Measurements from ENCODE around the gene MSRB2.

The MSRB2 gene

GRCh38 chr10:23095966-23096801, 805 bp downstream of the MSRB2 start:
- H3K4me1 ChIP-seq (ENCODE audit: control insufficient read depth, insufficient read depth, low read length), result peaks cover 26% of the 10 kb centered on the region
- H3K27me3 ChIP-seq (ENCODE audit: control insufficient read depth, insufficient read depth, low read length), result no peaks in the 10 kb centered on the region
- peak overlapping the region; percentile 75 for H3K27ac ChIP-seq (ENCODE audit: low read depth, low read length)
- peak overlapping the region; percentile 75 for H3K4me3 ChIP-seq (ENCODE audit: low read depth, low read length)
- H3K36me3 ChIP-seq (ENCODE audit: control insufficient read depth, insufficient read depth, low read length), result no peaks in the 10 kb centered on the region
- H3K9me3 ChIP-seq (ENCODE audit: control insufficient read depth, insufficient read depth, low read length), result 0 out of 2 replicates have a peak, but pooled peaks cover 2% of the 10 kb centered on the region
- H3K9ac ChIP-seq (ENCODE audit: low read depth, low read length), result peak overlapping the region; percentile 85; the same call in 1 of the 2 replicates

GRCh38 chr10:23096802-23097549, 1.6 kb downstream of the MSRB2 start:
- no peak overlapping the region for H3K27ac ChIP-seq (ENCODE audit: low read depth, low read length)
- H3K27me3 ChIP-seq (ENCODE audit: control insufficient read depth, insufficient read depth, low read length), result no peaks in the 10 kb centered on the region
- H3K4me1 ChIP-seq (ENCODE audit: control insufficient read depth, insufficient read depth, low read length), result peaks cover 26% of the 10 kb centered on the region
- no peaks in the 10 kb centered on the region for H3K36me3 ChIP-seq (ENCODE audit: control insufficient read depth, insufficient read depth, low read length)
- H3K9me3 ChIP-seq (ENCODE audit: control insufficient read depth, insufficient read depth, low read length), result 0 out of 2 replicates have a peak, but pooled peaks cover 2% of the 10 kb centered on the region
- H3K9ac ChIP-seq (ENCODE audit: low read depth, low read length), result no peak overlapping the region
- peak overlapping the region; percentile 75 for H3K4me3 ChIP-seq (ENCODE audit: low read depth, low read length)

- Histone ChIP-seq H3K9me3 (ENCODE audit: control insufficient read depth, insufficient read depth, low read length) (0 out of 2 replicates have a peak, but pooled peaks cover 2% of the 10 kb centered on the region), H3K36me3 (ENCODE audit: control insufficient read depth, insufficient read depth, low read length) (0 out of 2 replicates have a peak, but pooled peaks cover under 1% of the 10 kb centered on the region), H3K27ac (ENCODE audit: low read depth, low read length) (no peak overlapping the region), H3K4me3 (ENCODE audit: low read depth, low read length) (no peak overlapping the region), H3K4me1 (ENCODE audit: control insufficient read depth, insufficient read depth, low read length) (peaks cover 26% of the 10 kb centered on the region), H3K9ac (ENCODE audit: low read depth, low read length) (no peak overlapping the region), H3K27me3 (ENCODE audit: control insufficient read depth, insufficient read depth, low read length) (no peaks in the 10 kb centered on the region)
These were observed 3.7 kb downstream of the MSRB2 start for GRCh38 chr10:23099079-23099478.

- Histone ChIP-seq H3K4me1 (ENCODE audit: control insufficient read depth, insufficient read depth, low read length) (peaks cover 24% of the 10 kb centered on the region), H3K9ac (ENCODE audit: low read depth, low read length) (no peak overlapping the region), H3K27ac (ENCODE audit: low read depth, low read length) (peak overlapping the region; percentile 57), H3K4me3 (ENCODE audit: low read depth, low read length) (no peak overlapping the region), H3K27me3 (ENCODE audit: control insufficient read depth, insufficient read depth, low read length) (no peaks in the 10 kb centered on the region), H3K36me3 (ENCODE audit: control insufficient read depth, insufficient read depth, low read length) (0 out of 2 replicates have a peak, but pooled peaks cover 4% of the 10 kb centered on the region), H3K9me3 (ENCODE audit: control insufficient read depth, insufficient read depth, low read length) (0 out of 2 replicates have a peak, but pooled peaks cover 2% of the 10 kb centered on the region)
These were observed 4.4 kb downstream of the MSRB2 start for GRCh38 chr10:23099816-23100215.

GRCh38 chr10:23100331-23101030, 5.1 kb downstream of the MSRB2 start:
- H3K9me3 ChIP-seq (ENCODE audit: control insufficient read depth, insufficient read depth, low read length), result 0 out of 2 replicates have a peak, but pooled peaks cover 2% of the 10 kb centered on the region
- H3K27ac ChIP-seq (ENCODE audit: low read depth, low read length), result peak overlapping the region; percentile 16
- H3K4me1 ChIP-seq (ENCODE audit: control insufficient read depth, insufficient read depth, low read length), result peaks cover 22% of the 10 kb centered on the region
- no peak overlapping the region for H3K4me3 ChIP-seq (ENCODE audit: low read depth, low read length)
- H3K27me3 ChIP-seq (ENCODE audit: control insufficient read depth, insufficient read depth, low read length), result no peaks in the 10 kb centered on the region
- H3K36me3 ChIP-seq (ENCODE audit: control insufficient read depth, insufficient read depth, low read length), result 0 out of 2 replicates have a peak, but pooled peaks cover 4% of the 10 kb centered on the region
- H3K9ac ChIP-seq (ENCODE audit: low read depth, low read length), result no peak overlapping the region

- H3K4me1 ChIP-seq (ENCODE audit: control insufficient read depth, insufficient read depth, low read length), result no peaks in the 10 kb centered on the region
These were observed 11.1 kb downstream of the MSRB2 start for GRCh38 chr10:23106331-23107072.

GRCh38 chr10:23110722-23111516, 15.5 kb downstream of the MSRB2 start:
- Histone ChIP-seq H3K36me3 (ENCODE audit: control insufficient read depth, insufficient read depth, low read length) (no peaks in the 10 kb centered on the region), H3K27me3 (ENCODE audit: control insufficient read depth, insufficient read depth, low read length) (no peaks in the 10 kb centered on the region), H3K27ac (ENCODE audit: low read depth, low read length) (no peak overlapping the region), H3K4me3 (ENCODE audit: low read depth, low read length) (no peak overlapping the region), H3K9ac (ENCODE audit: low read depth, low read length) (no peak overlapping the region), H3K4me1 (ENCODE audit: control insufficient read depth, insufficient read depth, low read length) (peaks cover 4% of the 10 kb centered on the region; the same call in 1 of the 2 replicates), H3K9me3 (ENCODE audit: control insufficient read depth, insufficient read depth, low read length) (no peaks in the 10 kb centered on the region)

More at GRCh38 chr10:23106331-23107072, 11.1 kb downstream of the MSRB2 start:
- no peaks in the 10 kb centered on the region for H3K9me3 ChIP-seq (ENCODE audit: control insufficient read depth, insufficient read depth, low read length)
- H3K4me3 ChIP-seq (ENCODE audit: low read depth, low read length), result no peak overlapping the region
- H3K27ac ChIP-seq (ENCODE audit: low read depth, low read length), result no peak overlapping the region
- no peak overlapping the region for H3K9ac ChIP-seq (ENCODE audit: low read depth, low read length)
- H3K27me3 ChIP-seq (ENCODE audit: control insufficient read depth, insufficient read depth, low read length), result no peaks in the 10 kb centered on the region
- 0 out of 2 replicates have a peak, but pooled peaks cover 4% of the 10 kb centered on the region for H3K36me3 ChIP-seq (ENCODE audit: control insufficient read depth, insufficient read depth, low read length)

GRCh38 chr10:23111517-23112286, 16.3 kb downstream of the MSRB2 start:
- H3K27me3 ChIP-seq (ENCODE audit: control insufficient read depth, insufficient read depth, low read length), result no peaks in the 10 kb centered on the region
- H3K9me3 ChIP-seq (ENCODE audit: control insufficient read depth, insufficient read depth, low read length), result no peaks in the 10 kb centered on the region
- no peaks in the 10 kb centered on the region for H3K36me3 ChIP-seq (ENCODE audit: control insufficient read depth, insufficient read depth, low read length)
- H3K9ac ChIP-seq (ENCODE audit: low read depth, low read length), result no peak overlapping the region
- no peak overlapping the region for H3K4me3 ChIP-seq (ENCODE audit: low read depth, low read length)
- H3K27ac ChIP-seq (ENCODE audit: low read depth, low read length), result no peak overlapping the region
- H3K4me1 ChIP-seq (ENCODE audit: control insufficient read depth, insufficient read depth, low read length), result peaks cover 4% of the 10 kb centered on the region; the same call in 1 of the 2 replicates

GRCh38 chr10:23114228-23114850, 19.0 kb downstream of the MSRB2 start:
- Histone ChIP-seq H3K9me3 (ENCODE audit: control insufficient read depth, insufficient read depth, low read length) (no peaks in the 10 kb centered on the region), H3K9ac (ENCODE audit: low read depth, low read length) (no peak overlapping the region), H3K27me3 (ENCODE audit: control insufficient read depth, insufficient read depth, low read length) (no peaks in the 10 kb centered on the region), H3K36me3 (ENCODE audit: control insufficient read depth, insufficient read depth, low read length) (no peaks in the 10 kb centered on the region), H3K4me3 (ENCODE audit: low read depth, low read length) (no peak overlapping the region), H3K4me1 (ENCODE audit: control insufficient read depth, insufficient read depth, low read length) (peaks cover 4% of the 10 kb centered on the region; the same call in 1 of the 2 replicates), H3K27ac (ENCODE audit: low read depth, low read length) (no peak overlapping the region)
